Measurements from ENCODE around the gene ZNF98.

ZNF98 gene

GRCh38 chr19:22422211-22422610, at the start of gene ZNF98:
Gene ZNF98 (minus strand): TSS chr19:22422346. CDS start chr19:22422224, 122 bp downstream.
- no peak for DNase-seq (ENCODE audit: low read depth in 2 of 2)

GRCh38 chr19:22446605-22447004, 24.5 kb upstream of the ZNF98 start:
- DNase-seq (ENCODE audit: low read depth in 2 of 2): no peak

- DNase-seq (ENCODE audit: low read depth in 2 of 2): no peak
Measured at GRCh38 chr19:22438011-22438410, 15.9 kb upstream of the ZNF98 start.

- no peak for DNase-seq (ENCODE audit: low read depth in 2 of 2)
Measured at GRCh38 chr19:22427960-22428913, 6.1 kb upstream of the ZNF98 start.

- DNase-seq (ENCODE audit: low read depth in 2 of 2): no peak
Measured at GRCh38 chr19:22427547-22427946, 5.4 kb upstream of the ZNF98 start.

- DNase-seq (ENCODE audit: low read depth in 2 of 2): no peak
Measured at GRCh38 chr19:22426901-22427300, 4.8 kb upstream of the ZNF98 start.

- no peak for DNase-seq (ENCODE audit: low read depth in 2 of 2)
Measured at GRCh38 chr19:22421797-22422196, 349 bp downstream of the ZNF98 start.

GRCh38 chr19:22354665-22355064, 67.5 kb downstream of the ZNF98 start:
- DNase-seq (ENCODE audit: low read depth in 2 of 2): no peak

Measured in activated CD8-positive, alpha-beta memory T cell treated with anti-CD3 and anti-CD28 coated beads for 4 hours (primary cell).